ENCODE measurements around the gene NOTCH2. TPM values are rescaled to one million over a fixed set of nuclear protein-coding genes. Genes with fewer than 3 reads are reported as not detected.
A peak's percentile ranks its signal among the peaks of the same experiment; 100 is the strongest.

Gene NOTCH2
- total and polyA plus RNA-seq, 8 donors = 69.1 to 129 (median 82.2) TPM

DNA sequence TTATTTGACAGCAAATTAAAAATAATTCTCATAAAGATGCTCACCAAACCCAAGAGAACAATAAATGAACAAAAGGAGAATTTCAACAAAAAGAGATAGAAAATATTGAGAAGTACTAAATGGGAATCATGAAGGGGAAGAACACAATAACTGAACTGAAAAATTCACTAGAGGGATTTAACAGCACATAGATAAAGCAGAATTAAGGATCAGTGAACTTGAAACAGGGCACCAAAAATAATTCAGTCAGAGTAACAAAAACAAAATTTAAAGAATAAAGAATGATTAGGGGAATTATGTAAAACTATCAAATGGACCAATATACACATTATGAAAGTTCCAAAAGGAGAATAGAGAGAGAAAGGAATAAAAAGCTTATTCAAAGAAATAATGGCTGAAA is 181.0 kb downstream of the NOTCH2 start:
- H3K4me3 ChIP-seq = no peak overlapping the region
- no peaks in the 10 kb centered on the region for H3K36me3 ChIP-seq
- no peak for DNase-seq
- TF ChIP-seq, protein P1, sequence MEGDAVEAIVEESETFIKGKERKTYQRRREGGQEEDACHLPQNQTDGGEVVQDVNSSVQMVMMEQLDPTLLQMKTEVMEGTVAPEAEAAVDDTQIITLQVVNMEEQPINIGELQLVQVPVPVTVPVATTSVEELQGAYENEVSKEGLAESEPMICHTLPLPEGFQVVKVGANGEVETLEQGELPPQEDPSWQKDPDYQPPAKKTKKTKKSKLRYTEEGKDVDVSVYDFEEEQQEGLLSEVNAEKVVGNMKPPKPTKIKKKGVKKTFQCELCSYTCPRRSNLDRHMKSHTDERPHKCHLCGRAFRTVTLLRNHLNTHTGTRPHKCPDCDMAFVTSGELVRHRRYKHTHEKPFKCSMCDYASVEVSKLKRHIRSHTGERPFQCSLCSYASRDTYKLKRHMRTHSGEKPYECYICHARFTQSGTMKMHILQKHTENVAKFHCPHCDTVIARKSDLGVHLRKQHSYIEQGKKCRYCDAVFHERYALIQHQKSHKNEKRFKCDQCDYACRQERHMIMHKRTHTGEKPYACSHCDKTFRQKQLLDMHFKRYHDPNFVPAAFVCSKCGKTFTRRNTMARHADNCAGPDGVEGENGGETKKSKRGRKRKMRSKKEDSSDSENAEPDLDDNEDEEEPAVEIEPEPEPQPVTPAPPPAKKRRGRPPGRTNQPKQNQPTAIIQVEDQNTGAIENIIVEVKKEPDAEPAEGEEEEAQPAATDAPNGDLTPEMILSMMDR (IDR thresholded peaks at IDR 0.05) = no peak
- no peak for ATAC-seq
- no peaks in the 10 kb centered on the region for H3K4me1 ChIP-seq
- no peaks in the 10 kb centered on the region for H3K27me3 ChIP-seq
- H3K27ac ChIP-seq = no peak overlapping the region
- intact Hi-C loops (cut with DNase I) = no loop called here
- peaks cover 0 to 7% of the 10 kb centered on the region in 2 donors for H3K9me3 ChIP-seq

DNA sequence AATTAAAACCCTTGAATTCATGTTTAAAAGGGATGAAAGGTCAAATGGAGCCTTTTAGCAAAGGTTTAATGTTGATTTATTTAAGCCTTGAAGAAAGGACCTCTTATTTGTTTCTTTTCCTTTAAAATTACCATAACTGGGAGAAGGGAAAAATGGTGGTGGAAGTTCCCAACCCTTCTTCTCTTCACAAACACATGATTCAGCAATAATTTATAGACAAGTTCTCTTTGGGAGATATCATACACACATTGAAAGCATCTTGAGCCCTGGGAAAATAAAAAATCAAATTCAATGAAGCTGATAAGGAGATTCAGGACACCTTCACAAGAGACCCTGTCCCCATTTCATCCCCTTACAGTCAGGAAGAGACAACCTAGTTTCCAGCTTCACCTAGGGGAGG is 182.0 kb downstream of the NOTCH2 start:
- DNase-seq (no peak), ATAC-seq (no peak)
- TF ChIP-seq, protein P1 (IDR thresholded peaks at IDR 0.05) = no peak
- Histone ChIP-seq H3K27ac (no peak overlapping the region), H3K9me3 (peaks cover 0 to 7% of the 10 kb centered on the region in 2 donors), H3K27me3 (no peaks in the 10 kb centered on the region), H3K4me3 (no peak overlapping the region), H3K4me1 (no peaks in the 10 kb centered on the region), H3K36me3 (no peaks in the 10 kb centered on the region)
- intact Hi-C loops (cut with DNase I) = no loop called here

DNA sequence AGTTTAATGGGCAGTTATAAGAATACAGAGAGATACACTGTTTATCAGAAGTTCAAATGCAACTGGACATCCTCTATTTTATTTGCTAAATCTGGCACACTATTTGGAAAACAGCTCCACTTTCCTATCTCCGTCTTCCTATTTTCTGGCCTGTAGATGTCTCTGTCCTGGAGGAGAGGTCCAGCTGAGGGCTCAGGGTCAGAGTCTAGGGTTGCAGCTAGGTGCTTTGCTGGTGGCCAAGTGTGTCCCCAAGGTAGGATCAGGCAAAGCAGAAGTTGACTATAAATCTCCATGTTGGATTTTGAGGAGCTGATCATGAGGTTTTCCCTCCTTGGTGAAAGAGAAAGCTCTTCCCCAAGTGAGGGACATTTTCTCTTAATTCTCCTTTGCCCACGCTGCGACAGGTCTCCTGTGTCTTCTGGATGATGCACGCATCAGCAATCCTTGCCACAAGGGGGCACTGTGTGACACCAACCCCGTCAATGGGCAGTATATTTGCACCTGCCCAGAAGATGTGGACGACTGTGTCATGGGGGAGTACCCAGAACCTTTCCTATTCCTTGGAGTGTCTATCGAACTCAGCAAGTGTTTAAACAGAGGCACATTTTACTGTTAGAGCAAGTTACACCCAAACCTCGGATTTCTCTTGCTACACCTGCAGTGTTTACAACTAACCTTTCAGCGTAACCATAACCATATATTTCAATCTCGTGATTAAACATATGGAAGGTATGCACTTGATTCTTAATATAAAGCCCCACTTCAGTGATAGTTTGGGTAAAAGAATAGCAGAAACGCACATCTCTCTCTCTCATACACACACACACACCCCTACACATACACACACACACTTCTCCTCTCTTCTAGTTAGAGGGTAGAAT is 183.3 kb downstream of the NOTCH2 start:
- DNase-seq = peak in 2 of 4 donors; percentile 42 to 75
- intact Hi-C loops (cut with DNase I) = no loop called here
- TF ChIP-seq, protein P1 (IDR thresholded peaks at IDR 0.05) = peak; percentile 47 to 83
- no peaks in the 10 kb centered on the region for H3K27me3 ChIP-seq
- peaks cover 0 to 7% of the 10 kb centered on the region in 2 donors for H3K9me3 ChIP-seq
- H3K4me3 ChIP-seq = no peak overlapping the region
- peak; percentile 94 for ATAC-seq
- no peaks in the 10 kb centered on the region for H3K4me1 ChIP-seq
- H3K27ac ChIP-seq = no peak overlapping the region
- H3K36me3 ChIP-seq = no peaks in the 10 kb centered on the region

DNA sequence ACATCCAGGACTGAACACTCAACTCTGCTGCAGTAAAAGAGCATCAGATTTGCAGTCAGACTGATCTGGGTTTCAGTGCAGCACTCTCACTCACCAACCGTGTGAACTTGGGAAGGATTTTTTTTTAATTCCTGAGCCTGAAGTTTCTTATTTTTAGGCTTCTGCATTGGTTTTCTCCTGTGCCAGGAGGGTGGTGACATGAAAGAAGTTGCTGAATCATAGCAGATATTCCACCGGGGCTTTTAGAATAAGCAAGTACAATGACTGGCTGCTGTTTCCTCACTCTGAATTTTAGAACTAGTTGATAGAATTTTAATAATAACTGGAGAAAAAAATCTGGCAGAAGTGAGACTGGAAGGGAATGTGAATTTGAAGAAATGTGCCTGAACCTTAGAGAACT is 184.8 kb downstream of the NOTCH2 start:
- Histone ChIP-seq H3K9me3 (peaks cover 0 to 7% of the 10 kb centered on the region in 2 donors), H3K27ac (no peak overlapping the region), H3K36me3 (no peaks in the 10 kb centered on the region), H3K4me1 (no peaks in the 10 kb centered on the region), H3K27me3 (no peaks in the 10 kb centered on the region), H3K4me3 (no peak overlapping the region)
- TF ChIP-seq, protein P1 (IDR thresholded peaks at IDR 0.05) = no peak
- ATAC-seq = no peak
- no peak for DNase-seq
- intact Hi-C loops (cut with DNase I) = no loop called here

DNA sequence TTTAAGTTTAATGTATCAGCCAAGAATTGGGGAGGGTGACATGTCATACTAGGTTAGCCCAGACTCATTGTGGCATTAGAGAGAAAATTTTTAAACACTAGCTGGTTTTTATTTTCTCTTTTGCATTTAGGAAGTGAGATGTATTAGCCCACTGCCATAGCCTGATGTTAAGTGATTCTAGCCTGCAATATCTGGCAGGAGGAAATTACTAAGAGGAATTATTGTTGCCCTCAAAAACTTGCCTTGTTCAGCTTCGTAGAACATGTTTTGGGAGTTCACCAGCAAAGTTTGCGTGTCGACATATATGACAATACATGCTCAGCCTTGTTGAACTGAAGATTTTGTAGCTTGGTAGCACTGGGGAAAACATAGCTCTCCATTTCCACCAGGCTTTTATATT is 185.6 kb downstream of the NOTCH2 start:
- Histone ChIP-seq H3K27me3 (no peaks in the 10 kb centered on the region), H3K9me3 (peaks cover 0 to 7% of the 10 kb centered on the region in 2 donors), H3K4me1 (no peaks in the 10 kb centered on the region), H3K36me3 (no peaks in the 10 kb centered on the region), H3K27ac (no peak overlapping the region), H3K4me3 (no peak overlapping the region)
- ATAC-seq (no peak), DNase-seq (no peak)
- TF ChIP-seq, protein P1 (IDR thresholded peaks at IDR 0.05) = no peak
- intact Hi-C loops (cut with DNase I) = no loop called here

Measured in left lung (tissue), 10 donors.